NT2/D1 (cell line): Measurements from ENCODE around the gene PHLPP1.

Experiments
- YY1 ChIP-seq: IDR thresholded peaks from 2 replicates; pipeline ENCODE4 v1.6.1; 2011; ENCODE audit not compliant: insufficient read length, insufficient read depth
- ZNF274 ChIP-seq: IDR thresholded peaks from 2 replicates; pipeline ENCODE4 v1.6.1; 2011; ENCODE audit warnings: mild to moderate bottlenecking, low read depth, low read length

- TF ChIP-seq ZNF274 (no peak), YY1 (no peak)
Measured at GRCh38 chr18:62894681-62895390, 179.5 kb downstream of the PHLPP1 start.
